ENCODE results near the gene USP22. TPM values are rescaled to one million over a fixed set of nuclear protein-coding genes. Genes with fewer than 3 reads are reported as not detected.
"Not testable (repeated sequence)": the region's sequence is repeated elsewhere in the genome, so short reads cannot be mapped to it uniquely, and the experiment has no call there.

The USP22 gene
- total RNA-seq, 1 experiment from 2014 or later: 150 TPM

DNA sequence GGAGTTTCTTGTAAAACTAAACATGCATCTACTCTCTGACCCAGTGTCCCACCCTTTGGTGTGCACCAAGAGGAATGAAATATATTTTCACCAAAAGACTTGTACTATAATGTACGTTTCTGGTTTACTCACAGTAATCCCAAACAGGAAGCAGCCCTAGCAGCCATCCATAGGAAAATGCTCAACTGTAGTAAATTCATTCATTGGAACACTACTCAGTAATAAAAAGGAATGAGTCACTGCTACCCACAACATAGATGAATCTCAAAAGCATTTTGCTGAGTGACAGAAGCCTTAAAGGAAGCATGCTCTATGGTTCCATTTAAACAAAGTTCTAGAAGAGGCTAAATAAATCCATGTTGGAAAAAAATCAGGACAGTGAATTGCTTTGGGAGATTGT is 46.3 kb upstream of the USP22 start:
- no peak overlapping the region for H3K27ac Mint-ChIP-seq (ENCODE audit: unreplicated experiment)
- no peak overlapping the region for H3K4me3 Mint-ChIP-seq (ENCODE audit: low read depth, unreplicated experiment)
- no peaks in the 10 kb centered on the region for H3K27me3 Mint-ChIP-seq (ENCODE audit: unreplicated experiment)
- no peaks in the 10 kb centered on the region for H3K36me3 Mint-ChIP-seq (ENCODE audit: insufficient read depth, unreplicated experiment)
- BruUV-seq (replicated peaks): no TSS peak
- no peaks in the 10 kb centered on the region for H3K9me3 Mint-ChIP-seq (ENCODE audit: low read depth, unreplicated experiment)
- H3K4me1 Mint-ChIP-seq (ENCODE audit: low read depth, unreplicated experiment): no peaks in the 10 kb centered on the region
- CTCF ChIA-PET: no interaction called here
- no peak for DNase-seq
- intact Hi-C loops (cut with micrococcal nuclease; ENCODE audit: unreplicated experiment): no loop called here
- TF ChIP-seq CTCF (IDR thresholded peaks at IDR 0.05; ENCODE audit: unreplicated experiment): no peak

DNA sequence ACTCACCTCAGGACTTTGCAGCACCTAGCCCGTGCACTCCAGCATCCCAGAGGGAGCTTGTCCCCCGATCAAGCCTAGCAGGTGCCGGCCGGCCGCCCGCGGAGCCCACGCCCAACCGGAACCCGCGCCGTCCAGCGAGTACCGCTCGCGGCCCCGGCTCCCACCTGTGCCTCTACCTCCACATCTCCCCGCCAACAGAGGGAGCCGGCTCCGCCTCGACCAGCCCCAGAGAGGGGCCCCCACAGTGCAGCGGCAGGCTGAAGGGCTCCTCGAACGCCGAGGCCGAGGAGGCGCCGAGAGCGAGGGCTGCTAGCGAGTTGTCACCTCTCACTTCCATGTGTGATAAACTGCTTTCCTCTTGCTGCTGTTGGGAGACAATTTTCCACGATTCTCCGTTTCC is 42.9 kb upstream of the USP22 start:
- no TSS peak for BruUV-seq (replicated peaks)
- H3K27me3 Mint-ChIP-seq (ENCODE audit: unreplicated experiment): peaks cover 11% of the 10 kb centered on the region
- H3K27ac Mint-ChIP-seq (ENCODE audit: unreplicated experiment): no peak overlapping the region
- intact Hi-C loops (cut with micrococcal nuclease; ENCODE audit: unreplicated experiment): no loop called here
- DNase-seq: no peak
- no peaks in the 10 kb centered on the region for H3K36me3 Mint-ChIP-seq (ENCODE audit: insufficient read depth, unreplicated experiment)
- no peak overlapping the region for H3K4me3 Mint-ChIP-seq (ENCODE audit: low read depth, unreplicated experiment)
- peaks cover 3% of the 10 kb centered on the region for H3K9me3 Mint-ChIP-seq (ENCODE audit: low read depth, unreplicated experiment)
- no peak for TF ChIP-seq CTCF (IDR thresholded peaks at IDR 0.05; ENCODE audit: unreplicated experiment)
- H3K4me1 Mint-ChIP-seq (ENCODE audit: low read depth, unreplicated experiment): no peaks in the 10 kb centered on the region
- CTCF ChIA-PET: no interaction called here

GRCh38 chr17:21085280-21085679 is 42.5 kb upstream of the USP22 start:
- intact Hi-C loops (cut with micrococcal nuclease; ENCODE audit: unreplicated experiment); H3K9me3 Mint-ChIP-seq (ENCODE audit: low read depth, unreplicated experiment); BruUV-seq (replicated peaks); DNase-seq; H3K27ac Mint-ChIP-seq (ENCODE audit: unreplicated experiment); H3K36me3 Mint-ChIP-seq (ENCODE audit: insufficient read depth, unreplicated experiment); H3K4me3 Mint-ChIP-seq (ENCODE audit: low read depth, unreplicated experiment); CTCF ChIA-PET; H3K4me1 Mint-ChIP-seq (ENCODE audit: low read depth, unreplicated experiment): not testable (repeated sequence)
- peaks cover 15% of the 10 kb centered on the region for H3K27me3 Mint-ChIP-seq (ENCODE audit: unreplicated experiment)

- CTCF ChIA-PET: no interaction called here
- intact Hi-C loops (cut with micrococcal nuclease; ENCODE audit: unreplicated experiment): no loop called here
These were observed 39.2 kb upstream of the USP22 start for GRCh38 chr17:21082001-21082436.

DNA sequence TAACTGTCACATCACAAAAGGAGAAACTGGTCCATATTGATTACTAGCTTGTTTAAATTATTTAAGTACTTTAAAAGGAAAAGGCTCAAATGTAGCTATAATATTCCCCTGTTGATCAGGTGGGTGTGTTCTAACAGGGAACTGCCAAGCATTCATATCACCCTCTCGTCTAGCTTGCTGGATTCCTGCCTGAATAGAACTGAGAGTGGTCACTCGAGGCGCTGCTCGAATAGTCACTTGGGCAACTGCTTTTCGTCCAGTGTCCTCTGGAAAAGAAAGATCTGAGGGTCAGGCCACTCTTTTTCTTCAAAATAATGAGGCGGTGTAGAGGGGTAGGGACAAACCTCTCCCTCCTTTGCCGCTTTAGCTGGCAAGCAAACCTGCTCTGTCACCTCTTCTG is 36.4 kb upstream of the USP22 start:
- CTCF ChIA-PET: no interaction called here
- TF ChIP-seq CTCF (IDR thresholded peaks at IDR 0.05; ENCODE audit: unreplicated experiment): no peak
- Mint-ChIP-seq H3K27me3 (ENCODE audit: unreplicated experiment) (peaks cover 76% of the 10 kb centered on the region), H3K27ac (ENCODE audit: unreplicated experiment) (no peak overlapping the region), H3K36me3 (ENCODE audit: insufficient read depth, unreplicated experiment) (no peaks in the 10 kb centered on the region), H3K4me1 (ENCODE audit: low read depth, unreplicated experiment) (no peaks in the 10 kb centered on the region), H3K4me3 (ENCODE audit: low read depth, unreplicated experiment) (no peak overlapping the region), H3K9me3 (ENCODE audit: low read depth, unreplicated experiment) (peaks cover 3% of the 10 kb centered on the region)
- BruUV-seq (replicated peaks): no TSS peak
- intact Hi-C loops (cut with micrococcal nuclease; ENCODE audit: unreplicated experiment): no loop called here
- DNase-seq: no peak

More at GRCh38 chr17:21082001-21082436, 39.2 kb upstream of the USP22 start:
- Mint-ChIP-seq H3K27me3 (ENCODE audit: unreplicated experiment) (peaks cover 48% of the 10 kb centered on the region), H3K27ac (ENCODE audit: unreplicated experiment) (no peak overlapping the region), H3K36me3 (ENCODE audit: insufficient read depth, unreplicated experiment) (no peaks in the 10 kb centered on the region), H3K4me1 (ENCODE audit: low read depth, unreplicated experiment) (no peaks in the 10 kb centered on the region), H3K9me3 (ENCODE audit: low read depth, unreplicated experiment) (peaks cover 3% of the 10 kb centered on the region), H3K4me3 (ENCODE audit: low read depth, unreplicated experiment) (no peak overlapping the region)
- BruUV-seq (replicated peaks): no TSS peak
- no peak for TF ChIP-seq CTCF (IDR thresholded peaks at IDR 0.05; ENCODE audit: unreplicated experiment)
- no peak for DNase-seq

Measured in Calu3 (cell line).